NK-92 treated with Interleukin-12 subunit alpha and Interleukin-12 subunit beta, amount 100 ng/mL, for 24 hours (cell line): Measurements from ENCODE around the gene GSPT1.
"Not testable (repeated sequence)": the region's sequence is repeated elsewhere in the genome, so short reads cannot be mapped to it uniquely, and the experiment has no call there.

ENCODE experiments used
- DNase-seq: peaks from one replicate; lab custom pipeline; 2025; lab: John Stamatoyannopoulos, UW

GSPT1 gene

GRCh38 chr16:11857161-11857560, 58.6 kb downstream of the GSPT1 start:
- no peak for DNase-seq

GRCh38 chr16:11852092-11852809, 63.5 kb downstream of the GSPT1 start:
- DNase-seq, result no peak

GRCh38 chr16:11851294-11852091, 64.3 kb downstream of the GSPT1 start, which contains the start of gene RSL1D1:
TSS of gene RSL1D1 (minus strand) at chr16:11851542. CDS start at chr16:11851512, 30 bp downstream.
- peak; percentile 83 for DNase-seq

GRCh38 chr16:11848842-11849241, 66.9 kb downstream of the GSPT1 start:
- no peak for DNase-seq

- no peak for DNase-seq
These were observed 71.3 kb downstream of the GSPT1 start for GRCh38 chr16:11844499-11844898.

GRCh38 chr16:11843861-11844260, 71.9 kb downstream of the GSPT1 start:
- DNase-seq, result no peak

GRCh38 chr16:11843206-11843605, 72.5 kb downstream of the GSPT1 start:
- no peak for DNase-seq

- DNase-seq, result no peak
These were observed 74.7 kb downstream of the GSPT1 start for GRCh38 chr16:11841026-11841425.

- DNase-seq, result no peak
These were observed 79.0 kb downstream of the GSPT1 start for GRCh38 chr16:11836650-11837244.

GRCh38 chr16:11835891-11836649, 79.7 kb downstream of the GSPT1 start:
- no peak for DNase-seq

- DNase-seq, result no peak
These were observed 80.4 kb downstream of the GSPT1 start for GRCh38 chr16:11835309-11835708.

- DNase-seq, result no peak
These were observed 81.6 kb downstream of the GSPT1 start for GRCh38 chr16:11833951-11834695.

GRCh38 chr16:11828696-11829095, 87.1 kb downstream of the GSPT1 start:
- DNase-seq, result no peak

- not testable (repeated sequence) for DNase-seq
These were observed 90.1 kb downstream of the GSPT1 start for GRCh38 chr16:11825520-11826165.

- DNase-seq, result no peak
These were observed 91.4 kb downstream of the GSPT1 start for GRCh38 chr16:11824362-11824761.

GRCh38 chr16:11823645-11824044, 92.1 kb downstream of the GSPT1 start:
- DNase-seq, result not testable (repeated sequence)

- DNase-seq, result no peak
These were observed 96.0 kb downstream of the GSPT1 start for GRCh38 chr16:11819798-11820197.

GRCh38 chr16:11818970-11819369, 96.8 kb downstream of the GSPT1 start:
- not testable (repeated sequence) for DNase-seq
